GM19455 (cell line): ENCODE results near the gene EIF3D.

ENCODE experiments used
- ATAC-seq: cut with Tn5 transposase; IDR thresholded peaks from one replicate; pipeline ENCODE4 v1.9.1; 2021; ENCODE audit not compliant: unreplicated experiment

EIF3D gene

DNA sequence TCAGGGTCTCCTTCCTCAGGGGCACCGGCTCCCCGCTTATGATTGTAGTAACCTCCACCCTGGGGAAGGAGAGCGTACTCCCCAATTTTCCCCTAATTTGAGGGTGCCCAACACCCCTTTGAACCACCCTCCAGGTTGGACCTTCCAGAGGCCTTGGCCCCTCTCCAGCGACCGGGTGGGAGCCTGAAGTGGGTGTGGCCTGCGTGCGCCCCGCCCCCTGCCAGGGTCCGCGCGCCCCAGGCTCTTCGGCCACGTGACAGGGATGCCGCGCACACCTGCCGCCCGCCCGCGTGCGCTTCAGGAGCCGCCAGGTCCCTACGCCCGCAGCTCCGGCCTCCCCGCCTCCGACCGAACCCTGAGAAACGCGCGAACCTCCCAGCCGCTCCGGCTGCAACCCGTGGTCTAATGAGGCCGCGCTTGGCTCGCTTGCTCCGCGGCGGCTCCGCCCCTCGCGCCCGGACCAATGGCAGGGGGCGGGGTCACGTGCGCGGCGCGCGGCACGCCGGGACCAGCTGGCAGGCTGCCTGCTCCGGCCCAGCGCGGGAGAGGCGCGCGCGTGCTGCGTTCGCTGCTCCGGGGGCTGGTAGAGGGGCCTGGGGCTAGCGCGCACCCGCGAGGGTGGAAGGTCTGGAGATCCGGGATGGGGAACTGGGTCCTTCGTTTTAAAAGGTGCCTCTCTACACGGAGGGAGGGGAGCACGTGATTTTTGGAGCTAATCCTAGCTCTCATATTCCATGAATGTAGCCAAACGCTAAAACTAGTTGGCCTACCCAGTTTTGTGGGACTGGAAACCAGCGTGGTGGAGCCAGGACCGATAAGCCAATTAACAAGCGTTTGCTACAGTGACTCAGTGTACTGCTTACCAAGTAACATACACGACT, 22.1 kb downstream of the EIF3D start, which contains the start of gene FOXRED2:
Gene FOXRED2 (minus strand): TSS at position 404 of the 881 bp plus-strand sequence. CDS start 618 bp downstream, outside the sequence.
- no peak for ATAC-seq

DNA sequence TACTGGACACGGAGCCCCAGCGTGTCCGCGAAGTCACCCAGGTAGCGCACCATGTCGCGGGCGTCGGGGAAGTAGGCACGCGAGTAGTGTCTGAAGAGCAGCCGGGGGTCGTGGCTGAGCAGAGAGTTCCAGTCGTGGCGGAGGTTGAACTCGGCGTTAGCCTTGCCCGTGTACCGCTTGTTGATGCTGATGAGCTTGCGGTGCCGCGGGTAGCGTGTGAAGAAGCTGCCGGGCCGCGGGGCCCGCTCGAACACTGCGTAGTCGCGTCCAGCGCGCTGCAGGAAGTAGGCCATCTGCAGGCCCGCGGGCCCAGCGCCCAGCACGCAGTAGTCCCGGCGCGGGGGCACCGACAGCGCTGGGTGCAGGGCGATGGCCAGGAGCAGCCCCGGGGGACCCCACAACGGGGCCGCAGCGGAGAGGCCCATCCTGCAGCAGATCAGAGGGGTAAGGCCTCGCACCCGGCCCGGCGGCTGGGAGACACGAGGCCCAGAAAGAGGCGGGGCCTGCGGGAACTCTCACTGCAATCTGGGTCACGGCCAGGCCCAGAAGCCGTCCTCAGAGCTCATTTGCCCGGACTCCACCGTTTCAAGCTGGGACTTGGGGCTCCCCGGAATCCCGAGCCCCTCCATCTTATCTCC, 22.8 kb downstream of the EIF3D start:
- ATAC-seq = no peak

DNA sequence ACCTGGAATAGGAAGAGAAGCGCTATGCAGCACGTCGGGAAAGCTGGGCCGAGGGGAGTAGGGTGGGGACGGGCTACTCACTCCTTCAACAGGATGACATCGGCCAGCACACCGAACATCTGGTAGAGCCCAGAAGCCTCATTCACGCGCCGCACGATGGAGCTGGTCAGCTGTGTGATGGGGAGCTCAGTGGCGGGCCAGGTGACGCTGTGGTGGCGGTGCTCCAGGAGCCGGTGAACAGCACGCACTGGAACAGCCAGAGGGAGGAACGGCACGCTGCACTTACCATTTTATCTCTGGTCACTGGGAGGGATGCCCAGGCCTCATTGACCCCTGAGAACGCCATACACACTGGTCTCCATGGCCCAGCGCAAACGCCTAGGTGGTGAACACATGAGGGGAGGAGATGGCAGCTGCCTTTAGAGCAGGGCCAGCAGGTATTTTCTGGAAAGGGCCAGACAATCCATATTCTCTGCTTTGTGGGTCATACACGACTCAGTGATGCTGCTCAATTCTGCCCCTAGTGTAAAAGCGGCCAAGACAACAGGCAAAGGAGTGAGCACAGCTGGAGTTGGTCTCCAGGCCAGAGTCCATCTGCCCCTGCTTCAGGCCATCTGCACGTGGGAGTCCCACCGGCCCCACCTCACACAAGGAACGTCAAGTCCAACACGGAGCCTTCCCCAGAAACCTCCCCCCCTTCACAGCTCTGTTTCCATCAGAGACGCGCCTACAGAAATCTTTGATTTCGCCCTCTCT, 30.9 kb downstream of the EIF3D start:
- ATAC-seq = no peak

DNA sequence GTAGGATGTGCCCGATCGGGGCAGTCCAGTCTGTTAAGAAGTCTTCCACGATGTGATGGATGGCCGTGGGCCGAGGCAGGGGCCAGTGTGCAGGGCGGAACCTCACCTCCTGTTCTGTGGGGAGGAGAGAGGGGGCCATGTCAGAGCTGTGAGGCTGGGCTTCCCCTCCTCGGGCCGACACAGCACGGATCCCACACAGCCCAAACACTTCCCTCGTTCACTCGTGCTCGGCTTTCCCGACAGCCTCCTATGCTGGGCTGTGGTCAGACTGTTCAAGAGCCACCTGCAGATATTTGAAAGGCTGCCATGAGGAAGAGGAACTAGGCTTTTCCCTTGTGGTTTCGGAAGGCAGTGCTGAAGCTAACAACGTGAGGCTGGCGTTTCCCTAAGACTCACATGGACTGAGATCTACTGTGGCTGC, 35.3 kb downstream of the EIF3D start:
- no peak for ATAC-seq

DNA sequence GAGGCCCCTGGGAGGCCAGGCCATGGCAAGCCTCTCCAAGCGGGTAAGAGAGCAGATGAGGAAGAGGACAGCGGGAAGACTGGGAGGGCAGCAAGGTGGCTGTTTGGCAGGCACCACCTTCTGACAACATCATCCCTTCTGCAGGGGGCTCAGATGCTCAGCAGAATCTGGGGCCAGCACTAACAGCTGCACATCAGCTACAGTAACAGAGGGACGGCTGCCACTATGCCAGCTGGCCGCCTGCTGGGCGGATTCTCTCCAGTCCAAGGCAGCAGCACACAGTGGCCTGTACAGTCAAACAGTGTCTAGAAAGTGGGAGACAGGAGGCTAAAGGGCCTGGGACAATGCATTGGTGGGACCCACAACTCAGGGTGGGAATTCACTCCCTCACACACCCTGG, 36.9 kb downstream of the EIF3D start:
- ATAC-seq = no peak

DNA sequence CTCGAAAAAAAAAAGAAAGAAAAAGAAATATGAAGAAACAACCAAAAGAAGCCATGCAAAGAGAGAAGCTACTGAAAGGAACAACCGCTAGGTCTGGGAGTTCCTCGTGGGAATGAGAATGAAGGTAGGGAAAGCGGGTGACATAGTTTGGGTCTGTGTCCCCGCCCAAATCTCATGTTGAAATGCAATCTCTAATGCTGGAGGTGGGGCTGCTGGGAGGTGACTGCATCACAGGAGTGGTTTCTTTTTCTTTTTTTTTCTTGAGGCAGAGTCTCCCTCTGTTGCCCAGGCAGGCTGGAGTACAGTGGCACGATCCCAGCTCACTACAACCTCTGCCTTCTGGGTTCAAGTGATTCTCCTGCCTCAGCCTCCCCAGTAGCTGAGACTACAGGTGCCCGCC, 37.8 kb downstream of the EIF3D start:
- ATAC-seq = no peak

DNA sequence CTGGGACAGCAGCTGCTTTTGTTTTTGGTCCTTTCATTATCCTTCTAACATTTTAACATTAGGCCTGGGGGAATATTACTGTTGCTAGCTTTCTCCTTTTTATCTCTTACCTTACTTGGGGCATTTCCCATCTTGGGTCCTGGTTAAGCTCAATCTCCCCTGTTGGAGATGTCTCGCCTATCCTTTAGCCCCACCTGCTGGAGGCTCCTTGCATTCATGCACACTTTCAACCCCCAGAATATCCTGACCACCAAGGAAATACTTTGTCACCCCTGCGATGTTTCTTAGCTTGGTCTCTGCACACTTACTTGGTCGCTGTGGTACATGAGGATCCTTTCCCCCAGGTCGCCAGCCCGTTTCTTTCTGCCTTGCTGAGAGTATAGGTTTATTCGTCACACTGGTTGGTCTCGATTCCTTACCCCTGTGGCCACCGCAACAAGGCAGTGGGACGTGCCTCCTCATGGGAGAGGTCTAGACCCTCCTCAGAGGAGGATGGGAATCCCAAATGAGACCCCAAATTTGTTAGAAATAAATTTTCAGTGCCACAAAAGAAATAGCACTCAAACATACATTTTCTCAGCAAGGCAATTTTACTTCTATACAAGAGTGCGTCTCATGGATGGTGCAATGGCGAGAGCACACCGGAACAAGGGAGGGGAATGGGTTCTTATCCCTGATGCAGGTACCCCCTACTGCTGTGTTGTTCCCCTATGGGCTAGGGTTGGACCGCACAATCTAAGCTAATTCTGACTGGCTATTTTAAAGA, 42.2 kb downstream of the EIF3D start:
- ATAC-seq = no peak

DNA sequence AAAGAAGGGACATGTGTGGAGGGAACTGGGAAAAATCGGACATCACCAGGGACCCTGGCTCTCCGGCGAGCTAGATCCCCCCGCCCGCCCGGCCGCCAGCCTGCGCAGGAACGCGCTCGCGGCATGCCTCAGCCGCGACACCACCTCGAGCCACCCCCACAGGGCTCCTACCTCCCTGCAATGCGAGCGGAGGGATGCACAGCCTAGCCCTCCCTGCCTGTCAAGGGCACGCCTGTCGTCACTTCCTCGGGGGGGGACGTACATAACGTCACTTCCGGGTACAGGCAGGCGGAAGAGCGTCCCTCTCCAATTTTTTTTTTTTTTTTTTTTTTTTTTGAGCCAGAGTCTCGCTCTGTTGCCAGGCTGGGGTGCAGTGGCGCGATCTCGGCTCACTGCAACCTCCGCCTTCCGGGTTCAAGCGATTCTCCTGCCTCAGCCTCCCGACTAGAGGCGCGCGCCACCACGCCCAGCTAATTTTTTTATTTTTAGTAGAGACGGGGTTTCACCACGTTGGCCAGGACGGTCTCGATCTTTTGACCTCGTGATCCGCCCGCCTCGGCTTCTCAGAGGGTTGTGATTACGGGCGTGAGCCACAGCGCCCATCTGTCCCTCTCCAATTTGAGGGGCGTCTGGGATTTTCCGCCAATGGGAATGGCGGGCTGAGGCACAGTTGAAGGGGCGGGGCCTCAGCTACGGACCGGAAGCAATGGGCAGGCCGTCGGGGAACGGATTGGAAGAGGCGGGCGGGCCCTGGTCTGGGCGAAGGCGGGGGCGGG, 47.4 kb downstream of the EIF3D start, which contains the start of gene TXN2:
Gene TXN2 (minus strand): TSS at position 248 of the 776 bp plus-strand sequence. CDS start 803 bp downstream, outside the sequence.
- peak; percentile 80 for ATAC-seq

DNA sequence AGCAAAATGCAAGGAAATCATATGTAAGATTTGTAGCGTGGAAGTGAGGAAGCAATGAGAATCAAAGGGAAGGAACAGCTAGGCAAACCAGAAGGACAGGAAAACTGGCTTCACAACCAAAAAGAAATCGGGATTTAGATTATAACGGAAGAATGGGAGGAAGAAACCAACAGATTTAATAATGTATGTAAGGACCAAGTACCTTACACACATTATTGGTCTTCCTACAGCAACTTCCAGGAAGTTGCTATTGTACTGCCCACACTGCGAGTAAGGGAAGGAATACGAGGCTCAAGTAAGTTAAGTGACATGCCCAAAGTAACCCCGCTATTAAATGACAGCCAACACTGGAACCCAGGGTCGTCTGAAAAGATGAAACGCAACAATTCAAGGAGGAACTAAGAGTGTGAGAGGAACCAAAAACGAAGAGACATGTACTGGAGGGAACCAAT, 48.0 kb downstream of the EIF3D start:
- ATAC-seq = no peak

DNA sequence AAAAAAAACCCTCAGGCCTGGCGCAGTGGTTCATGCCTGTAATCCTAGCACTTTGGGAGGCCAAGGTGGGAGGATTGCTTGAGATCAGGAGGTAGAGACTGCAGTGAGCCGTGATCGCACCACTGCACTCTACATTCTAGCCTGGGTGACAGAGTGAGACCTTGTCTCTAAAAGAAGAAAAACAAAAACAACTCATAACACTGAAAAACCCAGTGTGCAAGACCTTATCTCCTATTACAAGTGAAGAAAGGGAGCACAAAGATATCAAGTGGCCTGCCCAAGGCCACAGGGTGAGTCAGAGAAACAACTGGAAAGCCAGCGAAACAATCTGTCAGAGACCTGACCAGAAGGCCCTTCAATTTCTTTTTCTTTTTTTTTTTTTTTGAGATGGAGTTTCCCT, 50.0 kb downstream of the EIF3D start:
- no peak for ATAC-seq

DNA sequence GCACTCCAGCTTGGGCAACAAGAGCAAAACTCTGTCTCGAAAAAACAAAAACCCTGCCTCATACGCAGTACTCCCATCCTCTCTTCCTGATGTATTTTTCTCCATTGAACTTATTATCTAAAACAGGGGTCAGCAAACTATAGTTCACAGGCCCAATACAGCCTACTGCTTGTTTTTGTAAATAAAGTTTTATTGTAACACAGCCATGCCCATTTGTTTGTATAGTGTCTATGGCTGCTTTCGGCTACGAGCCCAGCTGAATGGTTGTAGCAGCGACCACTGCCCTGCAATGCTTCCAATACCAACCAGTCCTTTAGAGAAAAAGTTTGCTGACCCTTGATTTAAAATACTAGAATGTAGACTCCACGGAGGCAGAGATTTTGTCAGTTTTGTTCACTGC, 53.6 kb downstream of the EIF3D start:
- ATAC-seq = no peak

DNA sequence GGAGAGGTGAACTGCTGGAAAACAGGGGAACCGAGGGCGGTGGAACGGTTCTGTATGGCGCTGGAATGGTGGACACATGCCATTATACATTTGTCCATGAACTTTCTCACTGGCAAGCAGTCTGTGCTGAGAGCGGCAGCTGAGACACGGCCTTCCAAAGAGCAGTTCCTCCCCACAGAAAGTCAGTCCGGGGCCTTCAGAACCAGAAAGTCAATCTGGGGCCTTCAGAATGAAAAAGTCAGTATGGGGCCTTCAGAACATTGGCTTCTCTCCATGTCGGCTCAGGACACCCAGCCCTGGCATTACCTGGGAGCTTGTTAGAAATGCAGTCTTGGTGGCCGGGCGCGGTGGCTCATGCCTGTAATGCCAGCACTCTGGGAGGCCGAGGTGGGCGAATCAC, 56.3 kb downstream of the EIF3D start:
- ATAC-seq = no peak

DNA sequence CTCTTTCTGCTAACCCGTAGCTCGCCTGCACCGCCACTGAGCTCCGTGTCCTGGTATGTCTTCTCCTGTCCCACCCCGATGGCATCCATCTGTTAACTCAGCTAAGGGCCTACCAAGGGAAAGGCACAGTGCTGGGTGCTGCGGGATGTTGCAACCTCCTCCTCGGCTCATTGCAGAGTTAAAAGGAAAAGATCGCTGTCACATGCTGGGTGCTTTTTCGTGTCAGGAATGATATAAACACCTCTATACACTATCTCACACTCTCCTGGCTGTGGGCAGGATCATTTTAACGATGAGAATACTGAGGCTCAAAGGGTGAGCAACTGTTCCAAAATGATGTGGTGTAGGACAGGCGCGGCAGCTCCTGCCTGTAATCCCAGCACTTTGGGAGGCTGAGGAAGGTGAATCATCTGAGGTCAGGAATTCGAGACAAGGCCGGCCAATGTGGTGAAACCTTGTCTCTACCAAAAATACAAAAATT, 57.6 kb downstream of the EIF3D start:
- no peak for ATAC-seq

DNA sequence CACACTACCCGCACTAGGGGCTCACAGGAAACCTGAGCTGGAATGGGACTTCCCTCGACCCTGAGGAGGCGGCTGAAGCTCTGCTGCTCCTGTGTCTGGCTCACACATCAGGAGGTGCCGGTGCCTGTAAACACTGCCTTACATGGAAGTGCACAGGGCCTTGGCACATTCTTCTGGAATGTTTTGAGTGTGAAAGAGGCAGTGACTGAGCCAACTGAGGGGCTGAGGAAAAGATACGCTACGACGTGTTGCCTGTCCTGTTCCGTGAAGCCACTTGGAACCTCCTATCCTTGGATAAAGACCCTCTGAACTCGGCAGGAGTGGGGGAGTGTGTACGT, 58.0 kb downstream of the EIF3D start:
- ATAC-seq = no peak

DNA sequence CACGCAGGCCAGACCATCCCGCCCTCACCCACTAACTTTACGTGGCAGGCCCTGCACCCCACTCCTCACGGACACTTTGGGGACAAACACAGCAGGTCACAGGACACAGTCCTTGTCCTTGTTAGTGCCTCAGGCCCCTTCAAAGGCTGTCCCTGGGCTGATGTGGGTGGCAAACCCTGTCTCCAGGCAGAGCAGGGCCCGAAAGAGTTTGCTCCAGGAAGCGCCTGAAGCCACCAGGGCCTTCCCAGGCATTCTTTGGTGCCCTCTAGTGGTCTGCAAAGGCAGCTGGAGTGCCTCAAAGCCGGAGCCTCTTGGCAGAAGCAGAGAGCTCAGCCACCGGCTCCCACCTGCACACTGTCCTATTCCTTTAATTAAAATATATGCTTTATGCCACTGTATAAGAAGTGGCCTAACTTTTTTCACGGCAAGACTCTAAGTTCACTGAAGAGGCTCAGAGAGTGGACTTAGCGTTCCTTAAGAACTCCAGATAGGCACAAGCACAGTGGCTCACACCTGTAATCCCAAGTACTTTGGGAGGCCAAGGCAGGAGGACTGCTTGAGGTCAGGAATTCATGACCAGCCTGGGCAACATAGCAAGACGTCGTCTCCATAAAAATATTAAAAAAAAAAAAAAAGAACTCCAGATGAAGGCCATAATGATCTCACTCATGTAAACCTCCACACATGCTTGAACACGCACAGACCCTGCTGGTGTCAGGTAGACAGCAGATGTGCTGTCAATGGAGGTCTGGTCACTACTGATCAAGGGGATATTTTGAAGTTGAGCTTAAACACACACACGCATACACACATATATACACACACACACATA, 58.6 kb downstream of the EIF3D start:
- ATAC-seq = no peak

DNA sequence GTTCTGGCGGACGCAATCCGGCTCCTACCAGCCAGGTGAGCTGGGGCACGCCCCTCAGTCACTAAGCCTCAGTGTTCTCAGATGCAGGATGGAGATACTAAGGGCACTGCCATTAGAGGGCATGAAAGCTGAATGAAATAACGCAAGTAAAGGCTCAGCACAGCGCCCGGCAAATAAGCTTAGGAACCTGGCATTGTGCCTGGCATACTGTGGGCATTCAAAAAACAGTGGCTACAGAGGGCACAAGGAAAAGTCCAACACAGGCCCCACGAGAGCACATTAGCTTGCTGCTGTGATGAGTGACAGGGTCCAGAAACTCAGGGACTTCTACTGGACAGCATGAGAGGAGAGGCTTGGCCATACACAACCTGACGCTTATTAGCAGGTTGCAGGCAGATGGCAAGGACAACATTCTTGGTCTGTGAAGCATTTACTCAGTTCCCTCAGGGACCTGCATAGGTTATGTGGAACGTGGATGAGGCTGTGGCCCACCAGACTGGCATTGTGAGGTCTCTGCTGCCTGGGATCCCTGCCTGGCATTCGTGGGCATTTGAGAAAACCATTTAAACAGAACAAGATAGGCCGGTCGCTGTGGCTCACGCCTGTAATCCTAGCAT, 59.8 kb downstream of the EIF3D start:
- no peak for ATAC-seq

DNA sequence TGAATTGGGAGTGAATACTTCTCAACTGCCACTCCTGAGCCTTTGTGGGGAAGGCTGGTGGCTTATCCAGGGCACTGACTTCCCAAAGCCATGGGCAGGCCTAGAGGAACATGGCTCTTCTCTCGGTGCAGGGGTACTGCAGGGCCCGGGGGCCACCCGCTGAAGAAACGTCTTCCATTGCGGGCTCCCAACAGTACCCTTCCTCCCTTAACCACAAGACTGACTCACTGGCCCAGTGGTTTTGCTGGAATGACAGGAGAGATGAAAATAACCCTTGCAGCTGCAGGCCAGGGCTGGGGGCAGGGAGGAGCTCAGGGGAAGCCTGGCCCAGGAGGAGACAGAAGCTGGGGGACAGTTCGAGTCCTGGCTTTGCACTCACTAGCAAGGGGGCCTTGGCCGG, 61.0 kb downstream of the EIF3D start:
- no peak for ATAC-seq

DNA sequence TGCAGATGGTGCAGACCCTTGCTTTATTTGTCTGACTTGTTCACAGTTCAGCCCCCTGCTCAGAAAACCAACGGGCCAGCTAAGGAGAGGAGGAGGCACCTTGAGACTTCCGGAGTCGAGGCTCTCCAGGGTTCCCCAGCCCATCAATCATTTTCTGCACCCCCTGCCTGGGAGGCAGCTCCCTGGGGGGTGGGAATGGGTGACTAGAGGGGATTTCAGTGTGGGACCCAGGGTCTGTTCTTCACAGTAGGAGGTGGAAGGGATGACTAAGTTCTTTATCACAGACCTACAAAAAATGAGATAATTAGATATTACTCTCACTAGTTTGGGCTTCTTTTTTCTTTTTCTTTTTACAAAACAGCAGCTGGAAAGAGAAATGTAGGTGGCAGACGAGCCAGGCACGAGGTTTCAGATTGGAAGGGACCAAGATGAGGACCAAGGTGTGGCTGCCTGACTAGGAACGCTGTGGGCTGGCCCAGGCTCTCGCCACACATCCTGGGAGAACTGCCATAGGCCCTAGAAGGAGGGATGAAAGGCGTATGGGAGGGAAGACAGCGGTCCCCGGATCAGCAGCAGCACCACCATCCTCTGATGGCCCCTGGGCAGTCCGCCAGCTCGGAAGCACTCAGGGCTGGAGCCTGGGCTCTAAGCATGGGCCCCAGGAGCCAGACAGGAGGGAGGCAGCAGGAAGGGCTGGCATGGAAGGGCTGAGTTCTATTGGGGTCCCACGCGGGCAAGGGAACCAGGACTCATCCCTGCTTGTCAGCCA, 61.7 kb downstream of the EIF3D start:
- no peak for ATAC-seq
